Prostate gland (tissue), 2 donors: Measurements from ENCODE around the gene RAPGEF2. TPM values are rescaled to one million over a fixed set of nuclear protein-coding genes. Genes with fewer than 3 reads are reported as not detected.

Source experiments
- DNase-seq: peaks from one replicate; pipeline ENCODE4 v3.0.0-alpha.2; 2019; ENCODE audit warnings: low spot score
- H3K27ac ChIP-seq, 2 donors: fragments of 200-600 bp; sonication (generic); 2 replicates each; pipeline ENCODE4 v1.5.1; 2017 to 2019
- H3K27me3 ChIP-seq: fragments of 200-600 bp; sonication (generic); replicated peaks from 2 replicates; pipeline ENCODE4 v1.5.1; 2019; ENCODE audit not compliant: insufficient read depth
- H3K36me3 ChIP-seq, 2 donors: fragments of 200-600 bp; sonication (generic); 1 replicate in 1 of 2; 2 replicates in 1 of 2; pipeline versions ENCODE4 v1.5.1 to v1.8.1; 2017 to 2019
- H3K4me1 ChIP-seq: fragments of 200-600 bp; sonication (generic); replicated peaks from 2 replicates; pipeline ENCODE4 v1.5.1; 2019
- H3K4me3 ChIP-seq, 2 donors: fragments of 200-600 bp; sonication (generic); 2 replicates each; pipeline ENCODE4 v1.5.1; 2017 to 2019
- H3K9me3 ChIP-seq: fragments of 200-600 bp; sonication (generic); 2 replicates; pipeline ENCODE4 v1.5.1; 2017
- POLR2A ChIP-seq: fragments of 450-650 bp; IDR thresholded peaks from one replicate; pipeline ENCODE4 v1.6.1; 2016; ENCODE audit warnings: antibody characterized with exemption, mild to moderate bottlenecking
- POLR2AphosphoS5 ChIP-seq: sonication (generic); formaldehyde crosslinking; IDR thresholded peaks from one replicate; pipeline ENCODE4 v1.6.1; 2017; ENCODE audit warnings: antibody characterized with exemption
- WGBS: methylation state at CpG from one replicate; pipeline ENCODE4 v1.1.5; 2018; 5-methylcytosine and 5-hydroxymethylcytosine counted together
- intact Hi-C: fragments of 100-400 bp; cut with DNase I; formaldehyde crosslinking; loops from one replicate; pipeline ENCODE4 v1.14.2; 2022
- total RNA-seq, 2 donors: library from RNA; depleted of rRNA; stranded (reverse); fragments of >200 nt; gene quantifications; one replicate each; pipeline ENCODE4 v1.1.0, GENCODE V29; 2016
- TF ChIP-seq, protein P1 (sequence below), 4 experiments: fragments of 200-600 bp in 2 of 4; fragments of 450-650 bp in 2 of 4; sonication (generic) in 2 of 4; IDR thresholded peaks; 1 replicate in 3 of 4; 2 replicates in 1 of 4; pipeline ENCODE4 v1.5.1; 2016 to 2019; ENCODE audit warnings: antibody characterized with exemption in 4 of 4, mild to moderate bottlenecking in 2 of 4, moderate library complexity in 2 of 4

Gene RAPGEF2, protein sequence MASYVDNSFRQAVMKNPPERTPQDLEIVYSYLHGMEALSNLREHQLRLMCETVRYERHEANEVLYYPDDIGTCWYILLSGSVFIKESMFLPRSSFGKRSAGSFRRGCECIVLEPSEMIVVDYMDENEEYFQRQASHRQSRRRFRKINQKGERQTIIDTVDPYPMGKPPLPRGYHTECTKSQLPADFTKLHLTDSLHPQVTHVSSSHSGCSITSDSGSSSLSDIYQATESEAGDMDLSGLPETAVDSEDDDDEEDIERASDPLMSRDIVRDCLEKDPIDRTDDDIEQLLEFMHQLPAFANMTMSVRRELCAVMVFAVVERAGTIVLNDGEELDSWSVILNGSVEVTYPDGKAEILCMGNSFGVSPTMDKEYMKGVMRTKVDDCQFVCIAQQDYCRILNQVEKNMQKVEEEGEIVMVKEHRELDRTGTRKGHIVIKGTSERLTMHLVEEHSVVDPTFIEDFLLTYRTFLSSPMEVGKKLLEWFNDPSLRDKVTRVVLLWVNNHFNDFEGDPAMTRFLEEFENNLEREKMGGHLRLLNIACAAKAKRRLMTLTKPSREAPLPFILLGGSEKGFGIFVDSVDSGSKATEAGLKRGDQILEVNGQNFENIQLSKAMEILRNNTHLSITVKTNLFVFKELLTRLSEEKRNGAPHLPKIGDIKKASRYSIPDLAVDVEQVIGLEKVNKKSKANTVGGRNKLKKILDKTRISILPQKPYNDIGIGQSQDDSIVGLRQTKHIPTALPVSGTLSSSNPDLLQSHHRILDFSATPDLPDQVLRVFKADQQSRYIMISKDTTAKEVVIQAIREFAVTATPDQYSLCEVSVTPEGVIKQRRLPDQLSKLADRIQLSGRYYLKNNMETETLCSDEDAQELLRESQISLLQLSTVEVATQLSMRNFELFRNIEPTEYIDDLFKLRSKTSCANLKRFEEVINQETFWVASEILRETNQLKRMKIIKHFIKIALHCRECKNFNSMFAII (N-terminal part only)
- total RNA-seq, result 10 to 100 TPM; 29.2 to 29.5 TPM

DNA sequence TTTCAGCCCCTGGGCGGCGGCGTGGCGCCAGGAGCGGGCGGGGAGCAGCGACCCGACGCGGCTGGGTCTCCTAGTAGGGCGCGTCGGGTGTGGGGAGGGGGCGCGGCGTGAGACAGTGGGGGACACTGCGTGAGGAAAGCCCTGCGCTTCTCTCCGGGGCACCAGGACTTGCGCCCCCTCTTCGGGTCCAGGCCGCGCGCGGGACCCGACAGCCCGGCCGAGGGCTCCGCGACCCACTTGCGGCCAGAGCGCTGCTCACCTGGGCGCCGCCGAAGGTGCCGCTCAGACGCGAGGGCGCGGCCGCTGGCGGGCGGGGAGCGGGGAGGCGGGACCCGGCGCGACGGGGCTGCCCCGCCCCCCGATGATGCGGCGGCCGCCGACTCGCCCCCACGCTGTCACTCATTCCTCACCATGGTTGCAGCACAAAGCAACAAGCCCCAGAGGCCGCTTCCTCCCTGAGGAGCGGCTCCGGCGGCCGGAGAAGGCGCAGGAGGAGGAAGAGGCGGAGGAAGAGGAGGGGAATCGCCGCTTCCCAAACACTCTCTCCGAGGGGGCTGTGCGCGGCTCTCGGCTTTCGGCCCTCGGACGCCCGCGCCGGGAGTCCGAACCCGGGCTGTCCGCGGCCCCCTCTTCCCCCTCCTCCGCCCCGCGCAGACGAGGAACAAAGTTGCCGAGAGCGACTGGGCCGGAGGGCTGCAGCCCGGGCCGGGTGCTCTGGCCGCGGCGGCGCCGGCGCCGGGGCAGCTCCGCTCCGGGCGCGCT is at the start of gene RAPGEF2:
Gene RAPGEF2 (plus strand): TSS at position 458 of the 762 bp plus-strand sequence. CDS start 1,084 bp downstream, outside the sequence.
- TF ChIP-seq POLR2AphosphoS5, result peak; percentile 97
- TF ChIP-seq, protein P1, sequence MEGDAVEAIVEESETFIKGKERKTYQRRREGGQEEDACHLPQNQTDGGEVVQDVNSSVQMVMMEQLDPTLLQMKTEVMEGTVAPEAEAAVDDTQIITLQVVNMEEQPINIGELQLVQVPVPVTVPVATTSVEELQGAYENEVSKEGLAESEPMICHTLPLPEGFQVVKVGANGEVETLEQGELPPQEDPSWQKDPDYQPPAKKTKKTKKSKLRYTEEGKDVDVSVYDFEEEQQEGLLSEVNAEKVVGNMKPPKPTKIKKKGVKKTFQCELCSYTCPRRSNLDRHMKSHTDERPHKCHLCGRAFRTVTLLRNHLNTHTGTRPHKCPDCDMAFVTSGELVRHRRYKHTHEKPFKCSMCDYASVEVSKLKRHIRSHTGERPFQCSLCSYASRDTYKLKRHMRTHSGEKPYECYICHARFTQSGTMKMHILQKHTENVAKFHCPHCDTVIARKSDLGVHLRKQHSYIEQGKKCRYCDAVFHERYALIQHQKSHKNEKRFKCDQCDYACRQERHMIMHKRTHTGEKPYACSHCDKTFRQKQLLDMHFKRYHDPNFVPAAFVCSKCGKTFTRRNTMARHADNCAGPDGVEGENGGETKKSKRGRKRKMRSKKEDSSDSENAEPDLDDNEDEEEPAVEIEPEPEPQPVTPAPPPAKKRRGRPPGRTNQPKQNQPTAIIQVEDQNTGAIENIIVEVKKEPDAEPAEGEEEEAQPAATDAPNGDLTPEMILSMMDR (IDR thresholded peaks at IDR 0.05), result peak in 1 of 4 experiments; percentile 14
- peak; percentile 99 for TF ChIP-seq POLR2A
- no peaks in the 10 kb centered on the region for H3K9me3 ChIP-seq
- DNase-seq, result peak; percentile 95
- WGBS, result 0% methylated on average over 83 of the region's 100 CpGs
- H3K27me3 ChIP-seq, result no peaks in the 10 kb centered on the region
- intact Hi-C loops, result loop anchor here (5.0 to 10.0 kb wide), 2 partner anchors 72 to 91 kb away; no protein-coding TSS in a partner anchor
- H3K4me3 ChIP-seq, result peak within 1 kb of the TSS; percentile 92 to 93
- H3K27ac ChIP-seq, result peak within 1 kb of the TSS; percentile 90 to 93
- no peaks in the 10 kb centered on the region for H3K4me1 ChIP-seq
- H3K36me3 ChIP-seq, result no peaks in the 10 kb centered on the region

DNA sequence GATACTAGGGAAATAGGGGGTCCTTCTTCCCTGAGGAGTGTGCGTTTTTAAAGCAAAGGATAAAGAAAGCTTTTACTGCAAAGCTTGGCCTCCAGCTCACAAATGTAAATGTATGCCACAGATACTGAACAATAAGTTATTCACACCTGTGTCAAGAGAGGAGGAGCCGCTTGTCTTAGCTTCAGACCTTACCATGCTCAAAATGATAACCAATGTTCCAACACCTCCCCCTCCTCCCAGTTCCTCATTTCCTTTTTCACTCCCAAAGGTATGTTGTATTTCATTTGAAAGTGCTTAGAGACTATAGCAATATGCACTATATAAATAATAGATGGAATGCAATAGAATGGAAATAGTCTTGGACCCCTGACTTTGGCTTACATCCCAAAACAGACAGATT is 47.0 kb upstream of the RAPGEF2 start:
- intact Hi-C loops, result no loop called here
- no peak overlapping the region for H3K27ac ChIP-seq
- WGBS, result 77% methylated on average over 2 of the region's 2 CpGs
- no peaks in the 10 kb centered on the region for H3K4me1 ChIP-seq
- no peaks in the 10 kb centered on the region for H3K9me3 ChIP-seq
- no peaks in the 10 kb centered on the region for H3K27me3 ChIP-seq
- no peak overlapping the region for H3K4me3 ChIP-seq
- no peaks in the 10 kb centered on the region for H3K36me3 ChIP-seq
- no peak for DNase-seq
- TF ChIP-seq POLR2A (no peak), POLR2AphosphoS5 (no peak)
- TF ChIP-seq, protein P1 (IDR thresholded peaks at IDR 0.05), result no peak

DNA sequence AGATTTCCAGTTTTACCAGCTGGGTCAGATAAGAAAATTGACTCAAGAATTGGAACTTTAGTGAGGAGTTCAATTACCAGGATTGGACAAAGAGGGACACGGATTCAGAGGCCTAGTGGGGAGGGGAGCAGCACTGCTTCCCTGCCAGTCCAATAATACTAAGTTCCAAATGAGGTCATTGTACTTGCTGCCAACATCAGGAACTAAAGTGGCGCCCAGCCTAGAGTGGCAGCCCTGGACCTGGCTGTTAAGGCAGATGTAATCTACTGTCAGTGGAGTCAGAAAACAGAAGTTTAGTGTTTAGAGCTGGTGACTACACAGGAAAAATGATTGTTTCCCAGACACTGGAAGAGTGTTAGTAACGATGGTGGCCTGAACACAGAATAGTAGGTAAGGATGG is 42.7 kb upstream of the RAPGEF2 start:
- Histone ChIP-seq H3K27me3 (no peaks in the 10 kb centered on the region), H3K36me3 (no peaks in the 10 kb centered on the region), H3K4me1 (no peaks in the 10 kb centered on the region), H3K4me3 (no peak overlapping the region), H3K9me3 (no peaks in the 10 kb centered on the region), H3K27ac (no peak overlapping the region)
- TF ChIP-seq POLR2AphosphoS5 (no peak), POLR2A (no peak)
- TF ChIP-seq, protein P1 (IDR thresholded peaks at IDR 0.05), result no peak
- intact Hi-C loops, result no loop called here
- 51% methylated on average over 3 of the region's 3 CpGs for whole genome bisulfite sequencing
- DNase-seq, result no peak

DNA sequence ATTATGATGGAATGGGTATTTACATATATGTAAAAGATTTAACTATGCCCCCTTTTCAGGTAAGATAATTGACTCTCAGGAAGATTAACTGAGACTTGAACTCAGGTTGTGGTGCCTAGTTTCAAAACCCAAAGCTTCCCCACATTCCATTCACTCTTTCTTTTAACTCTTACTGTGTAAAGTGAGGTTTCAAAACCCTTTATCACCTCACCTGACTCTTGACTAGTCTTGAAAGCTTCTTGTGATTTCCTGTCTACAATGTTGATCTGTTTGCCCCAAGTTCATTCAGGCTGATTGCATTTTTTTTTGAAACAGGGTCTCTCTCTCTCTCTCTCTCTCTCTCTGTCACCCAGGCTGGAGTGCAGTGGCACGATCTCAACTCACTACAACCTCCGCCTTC is 40.5 kb upstream of the RAPGEF2 start:
- WGBS, result 82% methylated on average over 2 of the region's 2 CpGs
- DNase-seq, result no peak
- TF ChIP-seq, protein P1 (IDR thresholded peaks at IDR 0.05), result no peak
- TF ChIP-seq POLR2AphosphoS5, result no peak
- no peaks in the 10 kb centered on the region for H3K27me3 ChIP-seq
- intact Hi-C loops, result no loop called here
- no peak overlapping the region for H3K4me3 ChIP-seq
- no peak overlapping the region for H3K27ac ChIP-seq
- H3K4me1 ChIP-seq, result no peaks in the 10 kb centered on the region
- no peaks in the 10 kb centered on the region for H3K9me3 ChIP-seq
- no peaks in the 10 kb centered on the region for H3K36me3 ChIP-seq
